Endothelial cell of umbilical vein (primary cell): ENCODE measurements around the gene ZNF226. TPM values are rescaled to one million over a fixed set of nuclear protein-coding genes. Genes with fewer than 3 reads are reported as not detected.

ENCODE experiments used
- BruUV-seq: library from RNA; stranded (reverse); fragments of 400-500 nt; replicated peaks from 2 replicates; lab custom pipeline; 2021; lab: Mats Ljungman, UMichigan
- CTCF ChIA-PET: fragments of 300-600, 350-600 bp; sonication (Branson Sonifier 250); formaldehyde crosslinking; loops from one replicate; lab custom pipeline; 2021; ENCODE audit warnings: antibody characterized with exemption, inconsistent platforms; lab: Charles Lee
- POLR2A ChIA-PET: fragments of 300-600, 350-600 bp; sonication (Branson Sonifier 250); formaldehyde crosslinking; loops from one replicate; lab custom pipeline; 2021; ENCODE audit warnings: antibody characterized with exemption, inconsistent platforms; lab: Charles Lee
- DNase-seq: peaks from one replicate; pipeline ENCODE4 v3.0.0-alpha.2; 2011; ENCODE audit warnings: low read depth, low spot score
- FAIRE-seq: peaks from 2 replicates; lab custom pipeline; 2011; peaks lifted over from hg19 to GRCh38; lab: Jason Lieb, UNC
- H2AFZ ChIP-seq: 2 replicates; pipeline ENCODE4 v1.6.0; 2012; ENCODE audit warnings: low read depth, low read length, control low read depth, inconsistent platforms
- H3K27ac ChIP-seq: 2 replicates; pipeline ENCODE4 v1.5.1; 2011; ENCODE audit warnings: low read depth, mild to moderate bottlenecking, control low read depth, low read length, moderate library complexity; ENCODE audit not compliant: insufficient read depth
- H3K27me3 ChIP-seq, 2 experiments: 2 replicates each; pipeline versions ENCODE4 v1.6.0 to v1.6.1; 2011; ENCODE audit warnings: low read length in 2 of 2, mixed read lengths in 1 of 2; ENCODE audit not compliant: control insufficient read depth in 2 of 2, insufficient read depth in 2 of 2
- H3K36me3 ChIP-seq, 2 experiments: 2 replicates in 1 of 2; 3 replicates in 1 of 2; pipeline ENCODE4 v1.5.1; 2011; ENCODE audit warnings: low read length in 2 of 2, mild to moderate bottlenecking in 1 of 2, moderate library complexity in 1 of 2; ENCODE audit not compliant: control insufficient read depth in 2 of 2, insufficient read depth in 2 of 2; ENCODE audit errors: extremely low read depth in 1 of 2
- H3K4me1 ChIP-seq: 3 replicates; pipeline ENCODE4 v1.5.1; 2011; ENCODE audit warnings: mild to moderate bottlenecking, low read length; ENCODE audit not compliant: control insufficient read depth, insufficient read depth; ENCODE audit errors: extremely low read depth
- H3K4me2 ChIP-seq: 2 replicates; pipeline ENCODE4 v1.6.1; 2011; ENCODE audit warnings: low read length, control low read depth, mixed read lengths; ENCODE audit not compliant: insufficient read depth
- H3K4me3 ChIP-seq, 3 experiments: fragments of 200-600 bp in 1 of 3; sonication (generic), shearing (Covaris generic) in 1 of 3; replicated peaks in 1 of 3; 2 replicates each; pipeline ENCODE4 v1.5.1; 2011 to 2016; ENCODE audit warnings: control low read depth in 3 of 3, low read length in 3 of 3, mild to moderate bottlenecking in 2 of 3, inconsistent platforms in 1 of 3, low read depth in 1 of 3, moderate library complexity in 1 of 3; ENCODE audit not compliant: insufficient read depth in 1 of 3
- H3K79me2 ChIP-seq: 2 replicates; pipeline ENCODE4 v1.6.0; 2012; ENCODE audit warnings: low read length, inconsistent platforms; ENCODE audit not compliant: control insufficient read depth, insufficient read depth
- H3K9ac ChIP-seq: replicated peaks from 2 replicates; pipeline ENCODE3; 2011; ENCODE audit warnings: low read length, control low read depth; ENCODE audit not compliant: insufficient read depth; ENCODE audit errors: extremely low read depth
- H3K9me1 ChIP-seq: replicated peaks from 3 replicates; pipeline ENCODE4 v1.6.0; 2011; ENCODE audit warnings: mild to moderate bottlenecking, low read length; ENCODE audit not compliant: control insufficient read depth, insufficient read depth; ENCODE audit errors: extremely low read depth
- H3K9me3 ChIP-seq: replicated peaks from 2 replicates; pipeline ENCODE4 v1.5.1; 2012; ENCODE audit warnings: low read length, inconsistent platforms; ENCODE audit not compliant: control insufficient read depth, insufficient read depth
- H4K20me1 ChIP-seq: replicated peaks from 2 replicates; pipeline ENCODE3; 2011; ENCODE audit warnings: mild to moderate bottlenecking, low read length; ENCODE audit not compliant: control insufficient read depth, insufficient read depth; ENCODE audit errors: extremely low read depth
- CTCF ChIP-seq, 2 donors: IDR thresholded peaks; 1 replicate in 1 of 2; 2 replicates in 1 of 2; pipeline ENCODE4 v1.5.1; 2011; ENCODE audit warnings: low read length in 2 of 2, mild to moderate bottlenecking in 2 of 2, moderate library complexity in 2 of 2, control low read depth in 1 of 2, inconsistent platforms in 1 of 2, low read depth in 1 of 2; ENCODE audit not compliant: insufficient read depth in 1 of 2; ENCODE audit errors: extremely low read depth in 1 of 2
- EZH2 ChIP-seq: IDR thresholded peaks from 2 replicates; pipeline ENCODE4 v1.6.1; 2012; ENCODE audit warnings: borderline replicate concordance, low read depth, mild to moderate bottlenecking, moderate library complexity, low read length, inconsistent platforms; ENCODE audit not compliant: severe bottlenecking
- FOS ChIP-seq: IDR thresholded peaks from 2 replicates; pipeline ENCODE4 v1.6.1; 2011; ENCODE audit warnings: mild to moderate bottlenecking, low read length, moderate library complexity, borderline replicate concordance; ENCODE audit not compliant: insufficient read depth
- GATA2 ChIP-seq: IDR thresholded peaks from 2 replicates; pipeline ENCODE4 v1.7.0; 2011; ENCODE audit warnings: low read depth, mild to moderate bottlenecking, moderate library complexity, mixed read lengths, low read length; ENCODE audit not compliant: insufficient read length, insufficient read depth
- JUN ChIP-seq: IDR thresholded peaks from 2 replicates; pipeline ENCODE4 v1.6.1; 2011; ENCODE audit warnings: borderline replicate concordance, low read depth; ENCODE audit not compliant: insufficient read length, insufficient read depth
- MAX ChIP-seq: IDR thresholded peaks from 2 replicates; pipeline ENCODE4 v1.6.1; 2011; ENCODE audit not compliant: insufficient read depth, insufficient read length
- MYC ChIP-seq: IDR thresholded peaks from one replicate; pipeline ENCODE4 v1.6.1; 2011; ENCODE audit warnings: mild to moderate bottlenecking, low read depth, low read length
- POLR2A ChIP-seq: IDR thresholded peaks from 2 replicates; pipeline ENCODE4 v1.6.1; 2012; ENCODE audit warnings: low read depth, mild to moderate bottlenecking, control low read depth, low read length
- POLR2AphosphoS5 ChIP-seq: IDR thresholded peaks from 2 replicates; pipeline ENCODE4 v1.6.1; 2012; ENCODE audit warnings: low read depth, mild to moderate bottlenecking, control low read depth, low read length, moderate library complexity; ENCODE audit not compliant: insufficient read depth
- dilution Hi-C: fragments of 300-500 bp; cut with MboI; formaldehyde crosslinking; loops from one replicate; pipeline ENCODE4 v1.15.0; 2019; ENCODE audit warnings: low sequenced_read_pairs; ENCODE audit not compliant: extremely low pct_ligation_motif_present
- intact Hi-C: fragments of 100-400 bp; cut with micrococcal nuclease; formaldehyde crosslinking; loops from one replicate; pipeline ENCODE4 v1.10.0; 2022
- polyA plus RNA-seq, 4 experiments: library from polyadenylated mRNA; depleted of rRNA in 3 of 4; stranded (reverse) in 3 of 4; unstranded in 1 of 4; fragments of >200 nt; gene quantifications; 2 replicates each; pipeline versions ENCODE4 v1.2.1 to v1.2.3, GENCODE V29; 2011 to 2012; ENCODE audit warnings: missing spikeins in 1 of 4
- total RNA-seq: library from RNA; stranded (reverse); gene quantifications from 2 replicates; pipeline ENCODE4 v1.2.3, GENCODE V29; 2021

Gene ZNF226
- total and polyA plus RNA-seq, 2 donors (not counting 3 experiments of a cell fraction or from before 2014, with no cell fraction given), result 8.8 to 19.7 TPM

- H3K4me3 ChIP-seq, result no peak overlapping the region
- POLR2A ChIA-PET, result no interaction called here
Measured at GRCh38 chr19:44176590-44176989, 11.7 kb downstream of the ZNF226 start.

GRCh38 chr19:44180968-44181367 is 16.1 kb downstream of the ZNF226 start:
- DNase-seq, result no peak
- H3K79me2 ChIP-seq, result no peaks in the 10 kb centered on the region
- intact Hi-C loops, result no loop called here
- H3K36me3 ChIP-seq, result peaks cover 4 to 7% of the 10 kb centered on the region in 2 experiments
- H3K9me3 ChIP-seq, result peaks cover 15% of the 10 kb centered on the region
- H4K20me1 ChIP-seq, result no peaks in the 10 kb centered on the region
- TF ChIP-seq EZH2 (no peak), CTCF (IDR thresholded peaks at IDR 0.05; ENCODE audit: extremely low read depth in 1 of 2, insufficient read depth in 1 of 2, low read depth in 1 of 2, low read length in 2 of 2) (no peak), POLR2AphosphoS5 (no peak), MYC (no peak), FOS (no peak), JUN (no peak), MAX (no peak), GATA2 (no peak), POLR2A (no peak)
- no peak for FAIRE-seq
- no peak overlapping the region for H3K9ac ChIP-seq
- H2AFZ ChIP-seq, result no peak overlapping the region
- H3K27ac ChIP-seq, result no peak overlapping the region
- dilution Hi-C loops, result no loop called here
- H3K27me3 ChIP-seq, result no peaks in the 10 kb centered on the region
- H3K4me3 ChIP-seq, result no peak overlapping the region
- H3K4me1 ChIP-seq, result no peaks in the 10 kb centered on the region
- ChIA-PET CTCF (no interaction called here), POLR2A (no interaction called here)
- H3K9me1 ChIP-seq, result no peaks in the 10 kb centered on the region
- H3K4me2 ChIP-seq, result no peak overlapping the region
- no TSS peak for BruUV-seq

More at GRCh38 chr19:44176590-44176989, 11.7 kb downstream of the ZNF226 start:
- CTCF ChIA-PET, result no interaction called here
- Histone ChIP-seq H3K79me2 (no peaks in the 10 kb centered on the region), H3K27ac (no peak overlapping the region), H3K9me1 (no peaks in the 10 kb centered on the region), H3K9me3 (peaks cover 20% of the 10 kb centered on the region), H4K20me1 (no peaks in the 10 kb centered on the region), H3K27me3 (no peaks in the 10 kb centered on the region), H2AFZ (no peak overlapping the region), H3K36me3 (peaks cover 26 to 27% of the 10 kb centered on the region in 2 experiments), H3K4me1 (no peaks in the 10 kb centered on the region), H3K4me2 (no peak overlapping the region), H3K9ac (no peak overlapping the region)
- intact Hi-C loops, result no loop called here
- no peak for TF ChIP-seq JUN
- no TSS peak for BruUV-seq
- FAIRE-seq (no peak), DNase-seq (no peak)
- dilution Hi-C loops, result no loop called here
